B cell (primary cell): ENCODE data around the gene GPATCH8. TPM values are rescaled to one million over a fixed set of nuclear protein-coding genes. Genes with fewer than 3 reads are reported as not detected.
A peak's percentile ranks its signal among the peaks of the same experiment; 100 is the strongest.

Experiments
- ATAC-seq: fragments of 200-7000 bp; cut with Tn5 transposase; one replicate; pipeline ENCODE4 v1.10.0; 2021; ENCODE audit warnings: low read depth, mild to moderate bottlenecking, moderate number of reproducible peaks, moderate library complexity
- CTCF ChIA-PET: fragments of 350-600 bp; sonication (Branson Sonifier 250); formaldehyde crosslinking; loops from one replicate; lab custom pipeline; 2021; ENCODE audit warnings: antibody characterized with exemption, inconsistent platforms; lab: Charles Lee
- POLR2A ChIA-PET: fragments of 350-600 bp; sonication (Branson Sonifier 250); formaldehyde crosslinking; loops from one replicate; lab custom pipeline; 2021; ENCODE audit warnings: antibody characterized with exemption; lab: Charles Lee
- DNase-seq: peaks from one replicate; pipeline ENCODE4 v3.0.0; 2013
- H2AFZ ChIP-seq: 2 replicates; pipeline ENCODE4 v1.6.1; 2012; ENCODE audit warnings: mild to moderate bottlenecking, low read depth, low read length; ENCODE audit not compliant: insufficient read depth, poor library complexity, severe bottlenecking
- H3K27ac ChIP-seq, 2 donors: 1 replicate in 1 of 2; 2 replicates in 1 of 2; pipeline ENCODE4 v1.5.1; 2012 to 2013; ENCODE audit warnings: low read length in 2 of 2, mild to moderate bottlenecking in 2 of 2, moderate library complexity in 1 of 2
- H3K27me3 ChIP-seq, 4 experiments: fragments of 200-600 bp in 1 of 4; sonication (generic) in 1 of 4; replicated peaks in 1 of 4; 1 replicate in 2 of 4; 2 replicates in 2 of 4; pipeline versions ENCODE4 v1.6.1 to v1.7.0; 2013 to 2016; ENCODE audit warnings: low read length in 3 of 4, mild to moderate bottlenecking in 2 of 4, mixed read lengths in 1 of 4, moderate library complexity in 1 of 4; ENCODE audit not compliant: insufficient read depth in 4 of 4, control insufficient read depth in 3 of 4; ENCODE audit errors: control extremely low read depth in 1 of 4
- H3K36me3 ChIP-seq, 2 experiments: replicated peaks in 1 of 2; 1 replicate in 1 of 2; 2 replicates in 1 of 2; pipeline versions ENCODE4 v1.6.1 to v1.7.1; 2013; ENCODE audit warnings: low read length in 1 of 2; ENCODE audit not compliant: insufficient read depth in 2 of 2, control insufficient read depth in 1 of 2; ENCODE audit errors: control extremely low read depth in 1 of 2, extremely low read depth in 1 of 2
- H3K4me1 ChIP-seq, 2 donors: fragments of 200-600 bp in 1 of 2; sonication (generic) in 1 of 2; 1 replicate in 1 of 2; 2 replicates in 1 of 2; pipeline versions ENCODE4 v1.5.1 to v1.6.1; 2013 to 2017; ENCODE audit warnings: low read length in 2 of 2; ENCODE audit not compliant: control insufficient read depth in 2 of 2, insufficient read depth in 2 of 2
- H3K4me2 ChIP-seq: replicated peaks from 2 replicates; pipeline ENCODE3; 2012; ENCODE audit warnings: mild to moderate bottlenecking, low read depth, low read length; ENCODE audit not compliant: poor library complexity, severe bottlenecking
- H3K4me3 ChIP-seq, 5 experiments: fragments of 200-600 bp in 1 of 5; sonication (generic) in 1 of 5; 1 replicate in 3 of 5; 2 replicates in 2 of 5; pipeline versions ENCODE4 v1.5.1 to v1.7.0; 2011 to 2016; ENCODE audit warnings: low read length in 4 of 5, mild to moderate bottlenecking in 4 of 5, low read depth in 2 of 5, control low read depth in 1 of 5, moderate library complexity in 1 of 5; ENCODE audit not compliant: insufficient read depth in 1 of 5; ENCODE audit errors: control extremely low read depth in 1 of 5, extremely low read depth in 1 of 5
- H3K79me2 ChIP-seq: fragments of 200-600 bp; sonication (generic); one replicate; pipeline ENCODE4 v1.6.0; 2016; ENCODE audit warnings: low read length; ENCODE audit not compliant: control insufficient read depth, insufficient read depth
- H3K9ac ChIP-seq: fragments of 200-600 bp; sonication (generic); 2 replicates; pipeline ENCODE4 v1.6.1; 2017; ENCODE audit warnings: mild to moderate bottlenecking, low read length, moderate library complexity
- H3K9me3 ChIP-seq, 3 donors: one replicate each; pipeline versions ENCODE4 v1.6.1 to v1.7.1; 2013; ENCODE audit warnings: low read length in 2 of 3; ENCODE audit not compliant: control insufficient read depth in 2 of 3, insufficient read depth in 1 of 3; ENCODE audit errors: control extremely low read depth in 1 of 3
- H4K20me1 ChIP-seq: 2 replicates; pipeline ENCODE4 v1.6.0; 2012; ENCODE audit warnings: mild to moderate bottlenecking, low read length; ENCODE audit not compliant: insufficient read depth, control insufficient read depth, poor library complexity, severe bottlenecking
- H3K27ac Mint-ChIP-seq: one replicate; pipeline ENCODE4 v1.8.0; 2021; ENCODE audit warnings: mixed read lengths
- H3K27me3 Mint-ChIP-seq: one replicate; pipeline ENCODE4 v1.8.0; 2021; ENCODE audit warnings: mixed read lengths
- H3K4me1 Mint-ChIP-seq: one replicate; pipeline ENCODE4 v1.8.0; 2021; ENCODE audit warnings: mixed read lengths
- H3K4me3 Mint-ChIP-seq: one replicate; pipeline ENCODE4 v1.8.0; 2021; ENCODE audit warnings: mixed read lengths
- H3K9me3 Mint-ChIP-seq: one replicate; pipeline ENCODE4 v1.8.0; 2022; ENCODE audit warnings: mixed read lengths; ENCODE audit not compliant: insufficient read depth
- EZH2 ChIP-seq: IDR thresholded peaks from 2 replicates; pipeline ENCODE4 v1.6.1; 2012; ENCODE audit warnings: borderline replicate concordance, low read depth, mild to moderate bottlenecking, moderate library complexity, low read length; ENCODE audit not compliant: insufficient read depth, poor library complexity, severe bottlenecking
- WGBS: methylation state at CpG from one replicate; pipeline ENCODE4 v1.1.5; 2013; ENCODE audit warnings: missing lambda C conversion rate; ENCODE audit not compliant: insufficient coverage; 5-methylcytosine and 5-hydroxymethylcytosine counted together
- intact Hi-C: fragments of 100-400 bp; cut with micrococcal nuclease; formaldehyde crosslinking; loops from one replicate; pipeline ENCODE4 v1.10.0; 2022
- polyA plus RNA-seq: library from polyadenylated mRNA; depleted of rRNA; stranded (reverse); fragments of >200 nt; gene quantifications from 2 replicates; pipeline ENCODE4 v1.2.3, GENCODE V29; 2012
- total RNA-seq, 2 donors: library from RNA; stranded (reverse); fragments of 120-200 nt in 1 of 2; gene quantifications; 1 replicate in 1 of 2; 2 replicates in 1 of 2; pipeline versions ENCODE4 v1.2.3 to v1.2.4, GENCODE V29; 2013 to 2022
- TF ChIP-seq, protein P1 (sequence below): fragments of 200-600 bp; IDR thresholded peaks from one replicate; pipeline ENCODE4 v1.8.0; 2022; ENCODE audit warnings: antibody characterized with exemption, mild to moderate bottlenecking

The GPATCH8 gene
- total and polyA plus RNA-seq, 2 donors (not counting 1 experiment from before 2014, with no cell fraction given): 28.3 to 83.4 TPM

- no peak overlapping the region for H3K27ac ChIP-seq
- intact Hi-C loops: no loop called here
Measured at GRCh38 chr17:44376124-44376523, 127.1 kb downstream of the GPATCH8 start.

More at GRCh38 chr17:44376124-44376523, 127.1 kb downstream of the GPATCH8 start:
- Mint-ChIP-seq H3K4me1 (peaks cover 3% of the 10 kb centered on the region), H3K4me3 (no peak overlapping the region), H3K27ac (no peak overlapping the region), H3K9me3 (no peaks in the 10 kb centered on the region), H3K27me3 (peaks cover 31% of the 10 kb centered on the region)
- ChIA-PET POLR2A (interaction anchor here (0.5 kb wide), 1 partner anchor 151 kb away, joined by 3 read pairs; no protein-coding TSS in a partner anchor), CTCF (interaction anchor here (1.7 kb wide), 1 partner anchor 13 kb away, joined by 4 read pairs; the partner anchor contains the start of gene FAM171A2)
- H3K4me3 ChIP-seq: no peak overlapping the region
- DNase-seq: no peak
- no peaks in the 10 kb centered on the region for H3K4me1 ChIP-seq
- H3K36me3 ChIP-seq: no peaks in the 10 kb centered on the region
- H4K20me1 ChIP-seq: no peaks in the 10 kb centered on the region
- no peaks in the 10 kb centered on the region for H3K79me2 ChIP-seq
- H2AFZ ChIP-seq: no peak overlapping the region
- WGBS: 54% methylated on average over 2 of the region's 5 CpGs
- H3K4me2 ChIP-seq: no peak overlapping the region
- ATAC-seq: no peak
- peaks cover 0 to 20% (median 0%) of the 10 kb centered on the region in 4 experiments for H3K27me3 ChIP-seq
- no peaks in the 10 kb centered on the region for H3K9me3 ChIP-seq
- TF ChIP-seq EZH2: no peak
- TF ChIP-seq, protein P1, sequence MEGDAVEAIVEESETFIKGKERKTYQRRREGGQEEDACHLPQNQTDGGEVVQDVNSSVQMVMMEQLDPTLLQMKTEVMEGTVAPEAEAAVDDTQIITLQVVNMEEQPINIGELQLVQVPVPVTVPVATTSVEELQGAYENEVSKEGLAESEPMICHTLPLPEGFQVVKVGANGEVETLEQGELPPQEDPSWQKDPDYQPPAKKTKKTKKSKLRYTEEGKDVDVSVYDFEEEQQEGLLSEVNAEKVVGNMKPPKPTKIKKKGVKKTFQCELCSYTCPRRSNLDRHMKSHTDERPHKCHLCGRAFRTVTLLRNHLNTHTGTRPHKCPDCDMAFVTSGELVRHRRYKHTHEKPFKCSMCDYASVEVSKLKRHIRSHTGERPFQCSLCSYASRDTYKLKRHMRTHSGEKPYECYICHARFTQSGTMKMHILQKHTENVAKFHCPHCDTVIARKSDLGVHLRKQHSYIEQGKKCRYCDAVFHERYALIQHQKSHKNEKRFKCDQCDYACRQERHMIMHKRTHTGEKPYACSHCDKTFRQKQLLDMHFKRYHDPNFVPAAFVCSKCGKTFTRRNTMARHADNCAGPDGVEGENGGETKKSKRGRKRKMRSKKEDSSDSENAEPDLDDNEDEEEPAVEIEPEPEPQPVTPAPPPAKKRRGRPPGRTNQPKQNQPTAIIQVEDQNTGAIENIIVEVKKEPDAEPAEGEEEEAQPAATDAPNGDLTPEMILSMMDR: peak; percentile 34
- H3K9ac ChIP-seq: no peak overlapping the region
